ENCODE results near the gene AKNA.

The AKNA gene

GRCh38 chr9:114395768-114396167 is 8.0 kb upstream of the AKNA start:
- DNase-seq: no peak

DNA sequence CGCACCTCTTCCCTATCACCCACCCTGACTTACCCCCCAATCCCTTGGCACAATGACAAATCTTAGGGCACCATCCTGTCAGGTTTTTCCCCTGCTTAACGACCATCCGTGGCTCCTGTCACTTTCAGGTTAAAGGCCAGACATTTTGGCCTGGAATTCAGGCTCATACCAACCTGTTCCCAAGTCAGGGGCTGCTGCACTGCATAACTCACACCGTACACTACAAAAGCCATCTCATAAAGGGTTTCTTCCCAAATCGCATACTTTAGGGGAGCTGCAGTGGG is 7.5 kb upstream of the AKNA start:
- DNase-seq: no peak

DNA sequence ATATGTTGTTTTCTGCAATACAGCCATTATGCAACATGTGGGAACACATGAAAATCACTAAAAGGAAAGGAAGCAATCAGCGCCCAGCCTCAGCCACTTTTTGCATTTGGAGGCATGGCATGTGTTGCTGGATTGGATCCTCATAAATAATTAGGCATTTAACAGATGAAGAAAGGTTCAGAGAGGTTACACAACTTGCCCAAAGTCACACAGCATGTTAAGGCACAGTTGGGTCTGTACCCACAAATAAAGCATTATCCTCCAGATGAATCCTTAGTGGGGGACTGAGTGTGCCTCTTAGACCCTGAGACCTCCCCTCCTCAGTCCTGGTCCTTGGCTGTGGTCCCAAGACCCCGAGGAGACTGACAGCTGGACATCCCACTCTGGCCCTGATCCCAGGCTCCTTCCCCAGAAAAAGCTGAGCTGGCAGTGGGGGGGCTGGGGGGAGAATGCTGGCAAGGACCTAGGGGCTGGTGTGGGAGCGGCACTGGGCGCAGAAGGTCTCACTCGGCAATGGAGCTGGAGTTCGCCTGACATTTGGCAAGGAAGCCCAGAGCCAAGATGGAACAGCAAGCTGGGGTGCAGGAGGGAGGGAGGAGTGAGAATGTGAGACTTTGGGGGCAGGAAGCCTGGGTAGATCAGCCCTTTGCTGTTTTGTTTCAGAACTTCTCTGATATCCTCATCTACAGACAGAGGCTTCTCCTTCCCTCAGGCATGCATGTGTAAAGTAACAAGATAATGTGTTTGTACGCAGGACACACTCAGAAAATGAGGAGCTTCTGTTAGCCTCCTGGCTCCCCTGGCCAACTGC is 6.9 kb upstream of the AKNA start:
- no peak for DNase-seq

DNA sequence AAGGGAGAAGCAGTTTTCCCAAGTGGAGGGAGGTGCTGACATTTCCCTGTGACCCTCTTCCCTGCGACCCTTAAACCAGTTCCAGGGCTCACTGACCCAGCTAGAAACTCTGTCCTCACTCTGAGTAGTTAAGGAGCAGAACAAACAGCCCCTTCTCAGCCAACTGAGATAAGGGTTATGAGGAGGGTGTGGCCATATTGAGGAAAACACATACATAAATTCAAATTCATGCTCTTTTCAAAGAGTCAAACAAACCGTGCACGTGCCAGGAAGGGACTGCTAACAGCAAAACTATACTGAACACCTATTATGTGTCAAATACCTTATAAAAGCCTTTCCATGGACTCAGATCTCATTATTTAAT is 4.9 kb upstream of the AKNA start:
- no peak for DNase-seq

GRCh38 chr9:114390952-114391351 is 3.2 kb upstream of the AKNA start:
- DNase-seq: no peak

GRCh38 chr9:114389612-114390368 is 2.0 kb upstream of the AKNA start:
- DNase-seq: no peak

- no peak for DNase-seq
Measured at GRCh38 chr9:114388764-114389375, 1.1 kb upstream of the AKNA start.

DNA sequence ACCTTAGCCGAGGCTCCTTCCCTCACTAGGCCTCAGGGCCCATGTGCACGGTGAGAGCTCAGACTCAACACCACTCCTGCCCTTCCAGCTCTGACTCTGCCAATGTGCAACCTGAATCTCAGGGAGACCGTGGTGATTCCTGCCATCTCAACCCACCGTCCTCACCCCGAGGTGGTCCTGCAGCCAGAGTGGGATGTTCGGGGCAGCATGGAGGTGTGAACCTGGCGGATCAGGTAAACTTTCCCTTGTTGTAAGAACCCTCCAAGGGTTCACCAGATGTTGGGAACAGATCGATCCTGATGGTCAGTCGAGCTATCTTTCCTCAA is 538 bp upstream of the AKNA start:
- DNase-seq: no peak

GRCh38 chr9:114386886-114387679 is 699 bp downstream of the AKNA start:
- DNase-seq: no peak

GRCh38 chr9:114386361-114386885 is 1.4 kb downstream of the AKNA start:
- DNase-seq: no peak

DNA sequence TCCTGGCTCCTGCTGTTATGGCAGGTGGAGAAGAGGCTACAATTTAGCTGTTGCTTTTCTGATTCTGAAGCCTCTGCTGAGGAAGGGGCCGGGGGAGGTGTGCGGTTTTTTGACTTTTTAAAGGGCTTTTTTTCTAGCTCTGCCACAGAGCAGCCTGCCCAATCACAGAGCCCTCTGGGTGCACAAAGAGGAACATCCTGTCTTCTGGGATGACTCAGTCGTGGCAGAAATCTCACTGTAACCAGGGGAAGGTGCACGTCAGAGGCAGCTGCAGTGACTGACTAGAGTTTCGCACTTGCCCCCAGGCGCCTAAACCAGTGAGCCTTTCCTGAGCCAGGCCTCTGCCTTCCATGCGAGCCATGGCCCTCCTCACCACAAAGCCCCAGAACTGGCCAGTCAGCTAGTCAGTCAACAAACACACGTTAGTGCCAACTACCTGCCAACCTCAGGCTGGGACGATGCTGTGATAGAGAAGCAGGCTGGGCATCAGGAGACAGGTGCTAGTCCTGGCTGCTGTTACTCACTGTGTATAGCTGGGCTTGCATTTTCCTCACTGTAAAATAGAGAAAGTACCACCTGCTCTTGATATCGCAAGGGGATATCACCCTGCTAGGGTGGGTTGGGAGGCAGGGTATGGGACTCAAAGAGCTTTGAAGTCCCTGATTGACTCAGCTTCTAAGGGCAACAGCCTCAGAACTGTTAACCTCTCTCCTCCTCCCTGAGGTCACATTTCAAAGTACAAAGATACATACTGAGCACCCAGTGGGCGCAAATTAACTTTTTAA is 2.2 kb downstream of the AKNA start:
- DNase-seq: no peak

DNA sequence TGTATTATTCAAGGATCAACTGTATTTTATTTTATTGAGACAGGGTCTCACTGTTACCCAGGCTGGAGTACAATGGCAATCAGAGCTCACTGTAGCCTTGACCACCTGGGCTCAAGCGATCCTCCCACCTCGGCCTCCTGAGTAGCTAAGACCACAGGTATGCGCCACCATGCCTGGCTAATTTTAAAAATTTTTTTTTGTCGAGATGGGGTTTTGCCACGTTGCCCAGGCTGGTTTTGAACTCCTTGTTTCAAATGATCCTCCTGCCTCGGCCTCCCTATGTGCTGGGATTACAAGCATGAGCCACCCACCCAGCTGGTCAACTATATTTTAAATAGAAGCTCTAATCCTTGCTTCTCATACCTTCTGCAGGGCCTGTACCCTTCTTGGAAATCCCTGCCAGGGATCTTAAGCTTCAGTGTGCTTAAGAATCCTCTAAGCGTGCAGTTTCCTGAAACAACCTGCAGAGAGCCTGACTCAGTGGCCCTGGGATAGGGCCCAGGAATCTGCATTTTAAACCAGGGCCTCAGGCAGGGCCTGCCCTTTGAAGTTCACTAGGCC is 2.9 kb downstream of the AKNA start:
- DNase-seq: no peak

DNA sequence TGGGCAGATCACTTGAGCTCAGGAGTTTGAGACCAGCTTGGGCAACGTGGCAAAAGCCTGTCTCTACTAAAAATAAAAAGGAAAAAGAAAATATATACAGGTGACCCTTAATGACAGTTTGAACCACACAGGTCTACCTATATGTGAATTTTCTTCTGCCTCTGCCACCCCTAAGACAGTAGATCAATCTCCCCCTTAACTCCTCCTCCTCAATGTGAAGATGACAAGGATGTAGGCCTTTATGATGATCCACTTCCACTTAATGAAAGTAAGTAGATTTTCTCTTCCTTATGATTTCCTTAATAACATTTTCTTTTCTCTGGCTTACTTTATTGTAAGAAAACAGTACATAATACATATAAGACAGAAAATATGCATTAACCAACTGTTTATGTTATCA is 3.4 kb downstream of the AKNA start:
- no peak for DNase-seq

GRCh38 chr9:114383521-114384231 is 4.1 kb downstream of the AKNA start:
- no peak for DNase-seq

DNA sequence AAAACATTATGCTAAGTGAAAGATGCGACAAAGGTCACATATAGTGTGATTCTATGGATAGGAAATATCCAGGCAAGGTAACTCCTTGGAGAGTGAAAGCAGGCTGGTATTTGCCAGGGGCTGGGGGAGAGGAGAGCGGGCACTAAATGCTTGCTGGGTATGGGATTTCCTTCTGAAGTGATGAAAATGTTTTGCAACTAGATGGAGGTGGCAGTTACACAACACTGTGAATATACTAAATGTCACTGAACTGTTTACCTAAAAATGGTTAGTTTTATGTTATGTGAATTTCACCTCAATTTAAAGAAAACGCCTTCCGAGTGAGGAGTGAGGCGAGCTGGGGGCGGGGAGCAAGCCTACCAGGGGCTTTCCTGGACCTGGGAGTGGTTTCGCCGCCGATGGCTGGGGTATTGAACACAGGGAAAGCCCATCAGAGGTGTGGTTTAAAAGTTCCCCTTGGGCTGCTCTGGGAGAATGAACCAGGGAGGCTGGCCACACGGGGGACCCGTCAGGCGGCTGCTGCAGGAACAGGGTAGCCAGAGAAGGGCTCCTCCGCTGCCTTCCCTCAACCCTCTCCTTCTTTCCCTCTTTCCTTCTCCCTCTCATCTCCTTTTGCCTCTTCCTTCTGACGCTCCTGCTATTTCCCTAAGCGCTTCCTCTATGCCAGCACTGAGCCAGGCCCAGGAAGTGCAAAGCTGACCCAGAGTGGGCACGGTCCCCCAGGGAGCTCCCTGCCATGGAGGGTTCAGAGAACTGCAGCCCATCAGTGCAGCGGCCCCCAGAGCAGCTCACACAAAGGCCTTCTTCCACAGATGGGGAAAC is 4.9 kb downstream of the AKNA start:
- DNase-seq: no peak

DNA sequence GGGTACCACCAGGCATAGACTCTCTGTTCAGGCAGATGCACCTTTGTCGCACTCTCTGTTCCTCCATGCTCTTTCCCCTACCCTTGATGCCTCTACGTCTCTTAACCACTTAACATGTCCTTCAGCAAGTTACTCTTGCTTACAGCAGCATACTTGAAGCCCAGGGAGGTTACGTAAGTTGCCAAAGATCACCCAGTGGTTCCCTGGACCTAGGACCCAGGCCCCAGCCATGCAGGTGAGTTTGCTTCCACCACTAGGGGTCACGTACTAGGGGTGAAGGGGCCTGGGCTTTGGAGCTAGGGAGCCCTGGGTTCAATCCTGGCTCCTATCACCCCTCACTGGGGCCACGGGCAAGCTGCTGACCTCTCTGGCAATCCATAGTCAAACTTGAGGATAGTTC is 8.9 kb downstream of the AKNA start:
- no peak for DNase-seq

GRCh38 chr9:114378016-114378415 is 9.8 kb downstream of the AKNA start:
- no peak for DNase-seq

DNA sequence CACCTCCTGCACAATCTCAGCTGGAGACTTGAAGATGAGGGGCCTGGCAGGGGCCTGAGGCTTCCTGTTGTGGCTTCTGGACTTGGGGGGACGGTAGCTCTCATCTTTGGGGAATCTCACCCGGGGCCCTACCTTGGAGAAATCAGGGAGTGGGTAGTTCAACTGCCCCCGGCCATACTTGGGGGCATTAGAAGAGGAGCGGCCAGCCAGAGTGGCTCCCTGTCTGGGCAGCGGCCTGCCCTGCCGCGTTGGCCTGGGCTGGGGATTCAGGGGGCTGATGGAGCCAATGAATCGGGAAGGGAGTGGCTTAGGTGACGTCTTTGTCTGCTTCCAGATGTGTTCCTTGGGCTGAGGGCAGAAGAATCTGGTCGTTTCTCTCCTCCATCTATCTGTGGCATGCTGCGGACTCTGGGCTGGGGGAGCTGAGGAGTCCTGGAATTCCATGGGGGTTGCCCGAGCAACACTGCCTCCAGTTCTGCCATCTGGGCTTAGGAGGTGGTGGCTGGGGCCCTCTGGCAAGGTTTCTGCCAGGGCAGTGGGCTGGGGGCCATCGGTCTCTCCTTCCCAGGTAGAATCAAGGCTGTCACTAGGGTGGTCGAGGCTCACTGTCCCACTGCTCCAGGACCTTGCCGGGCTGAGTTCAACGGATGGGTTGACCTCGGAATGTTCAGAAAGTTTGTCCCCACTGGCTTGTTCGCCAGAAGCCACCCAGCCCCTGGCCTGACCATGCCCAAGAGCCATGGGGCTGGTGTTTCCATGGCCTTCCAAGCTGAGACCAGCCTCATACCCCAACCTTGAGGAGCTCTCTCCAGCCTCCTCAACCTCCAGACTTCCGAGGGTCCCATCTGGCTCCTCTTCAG is 11.0 kb downstream of the AKNA start:
- no peak for DNase-seq

- DNase-seq: no peak
Measured at GRCh38 chr9:114375386-114376175, 12.2 kb downstream of the AKNA start.
